Upper lobe of right lung (tissue), 1 donor: ENCODE results near the gene CLEC16A. TPM values are rescaled to one million over a fixed set of nuclear protein-coding genes. Genes with fewer than 3 reads are reported as not detected.

Experiments used
- ATAC-seq: fragments of 200-7000 bp; cut with Tn5 transposase; one replicate; pipeline ENCODE4 v1.9.1; 2020; ENCODE audit warnings: mild to moderate bottlenecking, moderate library complexity
- DNase-seq: peaks from one replicate; pipeline ENCODE4 v3.0.0-alpha.2; 2020
- H3K27ac ChIP-seq: fragments of 200-600 bp; one replicate; pipeline ENCODE4 v1.8.0; 2022
- H3K27me3 ChIP-seq: fragments of 200-600 bp; one replicate; pipeline ENCODE4 v1.8.0; 2022; ENCODE audit warnings: mild to moderate bottlenecking
- H3K36me3 ChIP-seq: fragments of 200-600 bp; one replicate; pipeline ENCODE4 v1.8.0; 2022
- H3K4me1 ChIP-seq: fragments of 200-600 bp; one replicate; pipeline ENCODE4 v1.8.0; 2022
- H3K4me3 ChIP-seq: fragments of 200-600 bp; one replicate; pipeline ENCODE4 v1.8.0; 2022; ENCODE audit warnings: mild to moderate bottlenecking
- H3K9me3 ChIP-seq: fragments of 200-600 bp; one replicate; pipeline ENCODE4 v1.8.0; 2022
- CTCF ChIP-seq: fragments of 200-600 bp; IDR thresholded peaks from one replicate; pipeline ENCODE4 v1.8.0; 2022; ENCODE audit warnings: antibody characterized with exemption
- intact Hi-C: fragments of 100-400 bp; cut with DNase I; formaldehyde crosslinking; loops from one replicate; pipeline ENCODE4 v1.11.0; 2022
- total RNA-seq: library from RNA; stranded (reverse); fragmentation: NEBNext Ultra II Directional; extraction: Animal tissue kit (Norgen Biotek cat#: 25700); gene quantifications from one replicate; pipeline ENCODE4 v1.2.1, GENCODE V29; 2021
- donor health status: DM: no; HTN: yes; CAD: no; lungs with severe emphysema.

Gene CLEC16A
- total RNA-seq, 1 donor from 2014 or later: 36.9 TPM

DNA sequence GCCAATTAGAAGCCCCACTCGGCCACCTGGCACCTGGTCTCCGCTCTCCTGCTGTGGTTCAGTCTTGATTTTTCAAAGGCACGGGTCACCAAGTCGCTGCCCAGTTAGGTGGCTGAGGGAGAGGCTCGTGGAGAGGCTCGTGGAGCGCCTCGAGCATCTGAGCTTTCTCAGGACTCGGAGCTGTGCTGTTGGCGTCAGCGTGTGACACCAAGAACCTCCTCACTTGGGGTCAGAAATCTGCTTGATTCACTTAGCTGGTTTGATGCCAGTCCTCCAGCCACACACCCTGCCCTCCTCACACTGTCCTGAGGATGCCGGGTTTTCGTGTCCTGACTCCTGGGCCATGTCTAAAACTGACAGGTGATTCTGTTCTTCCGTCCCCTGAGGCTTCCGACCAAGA, 229.1 kb downstream of the CLEC16A start:
- Histone ChIP-seq H3K27me3 (no peaks in the 10 kb centered on the region), H3K9me3 (no peaks in the 10 kb centered on the region), H3K27ac (no peak overlapping the region), H3K4me3 (no peak overlapping the region), H3K36me3 (peaks cover 7% of the 10 kb centered on the region), H3K4me1 (no peaks in the 10 kb centered on the region)
- TF ChIP-seq CTCF: no peak
- no peak for ATAC-seq
- intact Hi-C loops: no loop called here
- no peak for DNase-seq

GRCh38 chr16:11174141-11174540, 229.8 kb downstream of the CLEC16A start:
- no peaks in the 10 kb centered on the region for H3K27me3 ChIP-seq
- no peak overlapping the region for H3K27ac ChIP-seq
- intact Hi-C loops: no loop called here
- no peak for ATAC-seq
- no peak overlapping the region for H3K4me3 ChIP-seq
- H3K36me3 ChIP-seq: peaks cover 14% of the 10 kb centered on the region
- no peaks in the 10 kb centered on the region for H3K9me3 ChIP-seq
- no peaks in the 10 kb centered on the region for H3K4me1 ChIP-seq
- no peak for TF ChIP-seq CTCF
- no peak for DNase-seq

DNA sequence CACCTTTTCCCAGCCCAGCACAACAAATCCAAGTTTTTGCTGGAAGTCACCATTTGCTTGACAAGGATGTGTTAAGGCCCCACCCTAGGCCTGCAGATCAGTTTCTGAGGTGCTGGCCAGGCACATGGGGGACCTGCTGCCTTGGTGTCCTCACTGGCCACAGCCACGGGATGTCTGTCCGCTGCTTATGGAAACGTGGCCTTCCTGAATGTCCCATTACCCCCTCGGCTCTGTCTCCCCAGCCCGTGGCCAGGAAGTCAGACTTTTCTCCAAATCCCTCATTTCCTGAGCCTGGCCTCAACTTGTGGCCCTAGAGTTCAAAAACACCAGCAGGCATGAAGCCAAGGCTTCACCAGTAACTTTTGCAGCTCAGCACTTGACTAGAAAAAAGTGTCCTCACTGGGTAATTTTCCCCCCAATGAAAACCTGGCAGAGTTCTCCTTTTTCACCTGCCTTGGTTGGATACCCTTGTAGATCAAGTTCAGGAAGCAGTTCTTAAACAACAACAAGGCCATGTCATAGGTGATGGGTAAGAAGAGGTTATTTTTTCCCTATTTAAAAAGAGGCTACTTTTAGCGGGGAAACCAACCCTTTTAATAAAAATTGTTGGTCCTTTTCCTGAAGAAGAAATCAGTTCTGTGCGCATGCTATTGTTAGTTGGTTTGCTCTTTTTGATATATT, 230.9 kb downstream of the CLEC16A start:
- no peak for ATAC-seq
- no peaks in the 10 kb centered on the region for H3K9me3 ChIP-seq
- no peak for TF ChIP-seq CTCF
- H3K27ac ChIP-seq: no peak overlapping the region
- H3K4me1 ChIP-seq: no peaks in the 10 kb centered on the region
- H3K4me3 ChIP-seq: no peak overlapping the region
- H3K27me3 ChIP-seq: no peaks in the 10 kb centered on the region
- peaks cover 24% of the 10 kb centered on the region for H3K36me3 ChIP-seq
- intact Hi-C loops: no loop called here
- DNase-seq: no peak

DNA sequence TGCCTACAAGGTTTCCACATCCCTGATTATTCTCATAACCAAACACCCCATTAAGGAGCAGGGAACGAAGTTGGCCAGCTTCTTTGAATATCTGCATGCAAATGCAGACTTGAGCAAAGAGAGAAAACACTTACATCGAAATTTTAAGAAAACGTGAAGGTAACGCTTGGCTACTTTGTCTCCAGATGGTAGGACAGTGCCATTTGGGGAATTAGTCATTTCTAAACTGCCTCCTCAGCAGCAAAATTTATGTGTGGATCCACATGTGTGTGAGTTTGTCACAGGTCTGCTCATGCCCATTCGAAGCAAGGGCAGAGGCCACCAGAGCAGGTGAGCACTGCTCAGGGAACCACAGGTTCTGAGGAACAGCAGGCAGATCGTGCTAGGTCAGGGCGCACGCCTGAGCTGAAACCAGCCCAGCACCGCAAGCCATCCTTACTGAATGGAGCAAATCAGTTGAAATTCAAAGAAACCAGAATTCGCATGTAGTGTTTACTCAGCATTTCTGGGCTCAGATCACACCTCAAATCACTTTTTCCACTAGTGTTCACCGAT, 231.5 kb downstream of the CLEC16A start:
- no peak overlapping the region for H3K27ac ChIP-seq
- H3K36me3 ChIP-seq: peaks cover 24% of the 10 kb centered on the region
- DNase-seq (no peak), ATAC-seq (no peak)
- H3K4me1 ChIP-seq: no peaks in the 10 kb centered on the region
- H3K27me3 ChIP-seq: no peaks in the 10 kb centered on the region
- H3K9me3 ChIP-seq: no peaks in the 10 kb centered on the region
- H3K4me3 ChIP-seq: no peak overlapping the region
- no peak for TF ChIP-seq CTCF
- intact Hi-C loops: no loop called here

DNA sequence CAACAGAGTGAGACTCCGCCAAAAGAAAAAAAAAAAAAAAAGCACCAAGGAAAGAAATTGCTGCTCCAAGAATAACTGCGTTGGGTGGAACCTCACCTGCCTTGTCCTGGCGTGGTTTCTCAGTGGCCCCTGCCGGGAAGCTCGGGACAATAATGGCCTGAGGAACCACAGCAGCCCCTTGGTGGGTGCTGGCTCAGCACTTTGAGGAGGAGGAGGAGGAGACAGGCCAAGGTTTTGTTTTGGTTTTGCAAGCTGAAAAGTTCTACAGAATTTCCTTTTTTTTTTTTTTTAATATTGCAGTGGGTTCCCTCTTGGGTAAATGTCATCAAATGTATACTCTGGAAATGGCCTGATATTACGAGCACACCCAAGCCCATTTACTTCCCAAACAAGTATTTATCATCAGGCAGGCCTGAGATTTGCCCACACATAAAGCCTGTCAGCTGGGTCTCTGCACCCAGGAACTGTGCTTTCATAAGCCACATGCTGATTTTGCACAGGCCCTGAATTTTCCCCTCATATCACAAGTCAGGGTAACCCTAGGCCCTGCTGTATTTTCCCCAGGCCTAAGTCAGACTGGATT, 233.3 kb downstream of the CLEC16A start:
- no peak for DNase-seq

More for the DNA sequence above, 233.3 kb downstream of the CLEC16A start:
- intact Hi-C loops: no loop called here
- ATAC-seq: no peak
- no peak overlapping the region for H3K27ac ChIP-seq
- peaks cover under 1% of the 10 kb centered on the region for H3K4me1 ChIP-seq
- no peak overlapping the region for H3K4me3 ChIP-seq
- TF ChIP-seq CTCF: no peak
- no peaks in the 10 kb centered on the region for H3K27me3 ChIP-seq
- H3K36me3 ChIP-seq: peaks cover 24% of the 10 kb centered on the region
- no peaks in the 10 kb centered on the region for H3K9me3 ChIP-seq
